HepG2 (cell line): ENCODE results near the gene RAD21L1. TPM values are rescaled to one million over a fixed set of nuclear protein-coding genes. Genes with fewer than 3 reads are reported as not detected.

Experiments
- ATAC-seq: fragments of 200-7000 bp; cut with Tn5 transposase; 3 replicates; pipeline ENCODE4 v1.9.1; 2020; ENCODE audit warnings: mild to moderate bottlenecking, moderate library complexity
- BruUV-seq: library from RNA; stranded (reverse); fragments of 400-500 nt; replicated peaks from 2 replicates; lab custom pipeline; 2021; lab: Mats Ljungman, UMichigan
- CTCF ChIA-PET: fragments of 300-600 bp; formaldehyde crosslinking; extraction: SDS; loops from one replicate; lab custom pipeline; 2021; ENCODE audit warnings: low total read pairs, inconsistent platforms, low intra/inter-chr PET ratio; lab: Yijun Ruan, JAX
- POLR2A ChIA-PET: fragments of 350-600 bp; sonication (Branson Sonifier 250); formaldehyde crosslinking; loops from one replicate; lab custom pipeline; 2020; ENCODE audit warnings: antibody characterized with exemption, inconsistent platforms; lab: Yijun Ruan, JAX
- DNase-seq: peaks from one replicate; pipeline ENCODE4 v3.0.0-alpha.2; 2015; ENCODE audit warnings: low spot score
- FAIRE-seq: peaks from 3 replicates; lab custom pipeline; 2011; peaks lifted over from hg19 to GRCh38; lab: Jason Lieb, UNC
- H2AFZ ChIP-seq: one replicate; pipeline ENCODE4 v1.6.1; 2011; ENCODE audit warnings: low read length, inconsistent platforms
- H3K27ac ChIP-seq: fragments of 300-600 bp; 3 replicates; pipeline ENCODE4 v1.8.0; 2011; ENCODE audit warnings: mixed run types, mild to moderate bottlenecking, mixed read lengths, low read length, inconsistent platforms; ENCODE audit not compliant: insufficient read depth; ENCODE audit errors: extremely low read length
- H3K27me3 ChIP-seq, 2 experiments: fragments of 200-600 bp in 1 of 2; 2 replicates in 1 of 2; 3 replicates in 1 of 2; pipeline versions ENCODE4 v1.6.0 to v1.8.0; 2011; ENCODE audit warnings: low read length in 2 of 2, mild to moderate bottlenecking in 2 of 2, moderate library complexity in 2 of 2, inconsistent platforms in 1 of 2; ENCODE audit not compliant: insufficient read depth in 2 of 2, control insufficient read depth in 1 of 2
- H3K36me3 ChIP-seq, 2 experiments: fragments of 200-600 bp in 1 of 2; replicated peaks in 1 of 2; 2 replicates in 1 of 2; 3 replicates in 1 of 2; pipeline versions ENCODE4 v1.5.1 to v1.8.0; 2011; ENCODE audit warnings: low read length in 2 of 2, inconsistent platforms in 1 of 2; ENCODE audit not compliant: insufficient read depth in 2 of 2, control insufficient read depth in 1 of 2
- H3K4me1 ChIP-seq: 2 replicates; pipeline ENCODE4 v1.5.1; 2012; ENCODE audit warnings: low read length, inconsistent platforms; ENCODE audit not compliant: insufficient read depth
- H3K4me2 ChIP-seq: 2 replicates; pipeline ENCODE4 v1.6.0; 2011; ENCODE audit warnings: low read depth, low read length, inconsistent platforms
- H3K4me3 ChIP-seq, 3 experiments: fragments of 200-600 bp in 1 of 3; sonication (generic), shearing (Covaris generic) in 1 of 3; replicated peaks in 1 of 3; 2 replicates each; pipeline ENCODE4 v1.5.1; 2011 to 2016; ENCODE audit warnings: low read length in 3 of 3, inconsistent platforms in 2 of 3, low read depth in 2 of 3, mild to moderate bottlenecking in 2 of 3, control low read depth in 1 of 3, mixed read lengths in 1 of 3; ENCODE audit not compliant: insufficient read depth in 1 of 3
- H3K79me2 ChIP-seq: one replicate; pipeline ENCODE4 v1.6.1; 2011; ENCODE audit warnings: low read length, inconsistent platforms; ENCODE audit not compliant: insufficient read depth
- H3K9ac ChIP-seq: 2 replicates; pipeline ENCODE4 v1.6.0; 2011; ENCODE audit warnings: mild to moderate bottlenecking, low read depth, low read length, inconsistent platforms; ENCODE audit not compliant: insufficient read depth
- H3K9me3 ChIP-seq: 2 replicates; pipeline ENCODE4 v1.5.1; 2012; ENCODE audit warnings: mild to moderate bottlenecking, low read length
- H4K20me1 ChIP-seq: 2 replicates; pipeline ENCODE4 v1.6.0; 2011; ENCODE audit warnings: inconsistent platforms, mild to moderate bottlenecking, low read length, moderate library complexity; ENCODE audit not compliant: insufficient read depth
- CERS6 ChIP-seq: sonication (generic); formaldehyde crosslinking; IDR thresholded peaks from 2 replicates; pipeline ENCODE4 v1.5.0; 2020; ENCODE audit warnings: missing genetic modification reagents
- E2F1 ChIP-seq: sonication (generic); formaldehyde crosslinking; IDR thresholded peaks from 2 replicates; pipeline ENCODE4 v1.5.0; 2020; ENCODE audit warnings: missing genetic modification reagents
- HNF4A ChIP-seq: sonication (generic); formaldehyde crosslinking; IDR thresholded peaks from 2 replicates; pipeline ENCODE4 v1.4.0; 2020; ENCODE audit warnings: missing genetic modification reagents
- MLLT10 ChIP-seq: sonication (generic); formaldehyde crosslinking; IDR thresholded peaks from 2 replicates; pipeline ENCODE4 v1.4.0; 2020; ENCODE audit warnings: missing genetic modification reagents
- NFKB2 ChIP-seq: sonication (generic); formaldehyde crosslinking; IDR thresholded peaks from 2 replicates; pipeline ENCODE4 v1.4.0; 2020; ENCODE audit warnings: missing genetic modification reagents, borderline replicate concordance
- PRPF4 ChIP-seq: fragments of 200-400 bp; formaldehyde crosslinking; IDR thresholded peaks from 2 replicates; pipeline ENCODE4 v1.6.1; 2016; ENCODE audit warnings: low read length, low read depth; ENCODE audit not compliant: poor library complexity, severe bottlenecking
- RBM22 ChIP-seq: fragments of 200-400 bp; formaldehyde crosslinking; optimal IDR thresholded peaks from 2 replicates; pipeline ENCODE3; 2017; ENCODE audit warnings: mild to moderate bottlenecking, low read length, moderate library complexity
- RCOR2 ChIP-seq: IDR thresholded peaks from 2 replicates; pipeline ENCODE4 v1.6.1; 2016; ENCODE audit warnings: missing biosample characterization, missing genetic modification reagents
- ZNF383 ChIP-seq: sonication (generic); formaldehyde crosslinking; IDR thresholded peaks from 2 replicates; pipeline ENCODE4 v1.4.0; 2020; ENCODE audit warnings: missing genetic modification reagents, mild to moderate bottlenecking, borderline replicate concordance
- ZXDC ChIP-seq: sonication (generic); formaldehyde crosslinking; IDR thresholded peaks from 2 replicates; pipeline ENCODE4 v1.5.0; 2020; ENCODE audit warnings: mild to moderate bottlenecking, missing genetic modification reagents
- WGBS: methylation state at CpG from one replicate; pipeline ENCODE4 v1.1.6; 2017; ENCODE audit warnings: low lambda C conversion rate; 5-methylcytosine and 5-hydroxymethylcytosine counted together
- in situ Hi-C: cut with HindIII; loops from 2 replicates; pipeline ENCODE4 v1.10.0; 2017; ENCODE audit warnings: low pct_unique_long_range_greater_than_20kb; ENCODE audit not compliant: extremely low pct_ligation_motif_present
- intact Hi-C: fragments of 100-400 bp; cut with micrococcal nuclease; formaldehyde crosslinking; loops from one replicate; pipeline ENCODE4 v1.10.0; 2022; ENCODE audit not compliant: unreplicated experiment
- polyA plus RNA-seq, 8 experiments: library from polyadenylated mRNA; depleted of rRNA in 3 of 8; stranded (reverse) in 7 of 8; unstranded in 1 of 8; fragments of >200 nt; fragmentation: Illumina TruSeq in 4 of 8; extraction: Trizol in 4 of 8; gene quantifications; 2 replicates each; pipeline versions ENCODE4 v1.2.1 to v1.2.3, GENCODE V29; 2011 to 2016; ENCODE audit warnings: low read depth in 4 of 8, missing spikeins in 1 of 8, mixed read lengths in 1 of 8; ENCODE audit not compliant: insufficient read depth in 1 of 8
- total RNA-seq, 5 experiments: library from RNA; depleted of rRNA; stranded (reverse); fragments of >200 nt; fragmentation: Illumina TruSeq; extraction: Trizol; gene quantifications; 2 replicates each; pipeline ENCODE4 v1.2.3, GENCODE V29; 2016; ENCODE audit warnings: low read depth in 1 of 5

The RAD21L1 gene
- total and polyA plus RNA-seq, 2 of the 13 experiments (the other 11 are each of a cell fraction or from before 2014, with no cell fraction given): not detected

GRCh38 chr20:1204113-1204512, 21.7 kb upstream of the RAD21L1 start:
- ChIA-PET CTCF (no interaction called here), POLR2A (no interaction called here)
- Histone ChIP-seq H3K9ac (no peak overlapping the region), H3K4me3 (no peak overlapping the region), H3K36me3 (no peaks in the 10 kb centered on the region), H3K4me1 (no peaks in the 10 kb centered on the region), H3K4me2 (no peak overlapping the region), H3K27ac (no peak overlapping the region), H3K79me2 (no peaks in the 10 kb centered on the region), H3K27me3 (peaks cover 1 to 27% of the 10 kb centered on the region in 2 experiments; a peak in 3 of 5 replicates), H4K20me1 (no peaks in the 10 kb centered on the region), H3K9me3 (no peaks in the 10 kb centered on the region), H2AFZ (no peak overlapping the region)
- 20% methylated on average over 5 of the region's 5 CpGs for WGBS
- TF ChIP-seq RCOR2 (CRISPR knock-in tag) (no peak), ZXDC (CRISPR knock-in tag) (no peak), E2F1 (CRISPR knock-in tag) (no peak), HNF4A (CRISPR knock-in tag) (no peak), CERS6 (CRISPR knock-in tag) (no peak), NFKB2 (no peak), PRPF4 (no peak), MLLT10 (CRISPR knock-in tag) (no peak), ZNF383 (no peak), RBM22 (no peak)
- in situ Hi-C loops (no loop called here), intact Hi-C loops (no loop called here)
- FAIRE-seq (no peak), DNase-seq (no peak), ATAC-seq (no peak)
- BruUV-seq: no TSS peak
